OCI-LY1 (cell line): ENCODE measurements around the gene CIAPIN1.
A peak's percentile ranks its signal among the peaks of the same experiment; 100 is the strongest.

Source experiments
- H2AFZ ChIP-seq: fragments of 200-600 bp; sonication (generic), shearing (Covaris generic); 2 replicates; pipeline ENCODE4 v1.6.0; 2014; ENCODE audit warnings: antibody characterized with exemption, mild to moderate bottlenecking, low read length
- H3F3A ChIP-seq: fragments of 200-600 bp; sonication (generic), shearing (Covaris generic); 2 replicates; pipeline ENCODE4 v1.6.0; 2014; ENCODE audit warnings: mild to moderate bottlenecking, antibody characterized with exemption, low read length, moderate library complexity; ENCODE audit not compliant: insufficient read depth
- H3K27ac ChIP-seq: fragments of 200-600 bp; sonication (generic); 2 replicates; pipeline ENCODE4 v1.5.1; 2014; ENCODE audit warnings: low read length, mixed run types, mild to moderate bottlenecking, low read depth; ENCODE audit not compliant: poor library complexity, severe bottlenecking
- H3K27me3 ChIP-seq: fragments of 200-600 bp; sonication (generic); 2 replicates; pipeline ENCODE4 v1.6.0; 2014; ENCODE audit warnings: antibody characterized with exemption, mild to moderate bottlenecking, low read length, moderate library complexity; ENCODE audit not compliant: insufficient read depth
- H3K36me3 ChIP-seq: fragments of 200-600 bp; sonication (generic); 2 replicates; pipeline ENCODE4 v1.6.1; 2014; ENCODE audit warnings: mild to moderate bottlenecking, antibody characterized with exemption, low read length, moderate library complexity, mixed read lengths; ENCODE audit not compliant: insufficient read depth
- H3K4me1 ChIP-seq: fragments of 200-600 bp; sonication (generic); 2 replicates; pipeline ENCODE4 v1.5.1; 2014; ENCODE audit warnings: mild to moderate bottlenecking, low read length, moderate library complexity; ENCODE audit not compliant: insufficient read depth, severe bottlenecking
- H3K4me2 ChIP-seq: fragments of 200-600 bp; sonication (generic), shearing (Covaris generic); 2 replicates; pipeline ENCODE4 v1.6.1; 2014; ENCODE audit warnings: low read length
- H3K4me3 ChIP-seq: fragments of 200-600 bp; sonication (generic); 2 replicates; pipeline ENCODE4 v1.5.1; 2014; ENCODE audit warnings: low read length, low read depth, mild to moderate bottlenecking, mixed read lengths; ENCODE audit not compliant: poor library complexity, severe bottlenecking
- H3K79me2 ChIP-seq: fragments of 200-600 bp; shearing (Covaris generic); 2 replicates; pipeline ENCODE4 v1.6.1; 2016; ENCODE audit warnings: mixed run types, low read length, mixed read lengths; ENCODE audit not compliant: insufficient read depth
- H3K9ac ChIP-seq: fragments of 200-600 bp; sonication (generic), shearing (Covaris generic); 2 replicates; pipeline ENCODE4 v1.6.1; 2014; ENCODE audit warnings: mild to moderate bottlenecking, low read length, mixed read lengths
- H3K9me2 ChIP-seq: fragments of 200-600 bp; sonication (generic), shearing (Covaris generic); 2 replicates; pipeline ENCODE4 v1.6.1; 2014; ENCODE audit warnings: low read depth, mild to moderate bottlenecking, low read length, mixed read lengths
- H3K9me3 ChIP-seq: fragments of 200-600 bp; shearing (Covaris generic); 2 replicates; pipeline ENCODE4 v1.6.1; 2014; ENCODE audit warnings: low read length, mixed read lengths
- H4K20me1 ChIP-seq: fragments of 200-600 bp; sonication (generic), shearing (Covaris generic); 2 replicates; pipeline ENCODE4 v1.6.0; 2016; ENCODE audit warnings: mild to moderate bottlenecking, low read length; ENCODE audit not compliant: insufficient read depth
- EZH2 ChIP-seq: fragments of 200-600 bp; sonication (generic), shearing (Covaris generic); IDR thresholded peaks from 2 replicates; pipeline ENCODE4 v1.8.0; 2017; ENCODE audit warnings: borderline replicate concordance, mixed run types, mild to moderate bottlenecking, antibody characterized with exemption, low read length, moderate library complexity, mixed read lengths
- TF ChIP-seq, protein P1 (sequence below): fragments of 200-600 bp; sonication (generic), shearing (Covaris generic); IDR thresholded peaks from 2 replicates; pipeline ENCODE4 v1.5.1; 2017; ENCODE audit warnings: mild to moderate bottlenecking, antibody characterized with exemption, low read length, moderate library complexity, mixed read lengths

CIAPIN1 gene

DNA sequence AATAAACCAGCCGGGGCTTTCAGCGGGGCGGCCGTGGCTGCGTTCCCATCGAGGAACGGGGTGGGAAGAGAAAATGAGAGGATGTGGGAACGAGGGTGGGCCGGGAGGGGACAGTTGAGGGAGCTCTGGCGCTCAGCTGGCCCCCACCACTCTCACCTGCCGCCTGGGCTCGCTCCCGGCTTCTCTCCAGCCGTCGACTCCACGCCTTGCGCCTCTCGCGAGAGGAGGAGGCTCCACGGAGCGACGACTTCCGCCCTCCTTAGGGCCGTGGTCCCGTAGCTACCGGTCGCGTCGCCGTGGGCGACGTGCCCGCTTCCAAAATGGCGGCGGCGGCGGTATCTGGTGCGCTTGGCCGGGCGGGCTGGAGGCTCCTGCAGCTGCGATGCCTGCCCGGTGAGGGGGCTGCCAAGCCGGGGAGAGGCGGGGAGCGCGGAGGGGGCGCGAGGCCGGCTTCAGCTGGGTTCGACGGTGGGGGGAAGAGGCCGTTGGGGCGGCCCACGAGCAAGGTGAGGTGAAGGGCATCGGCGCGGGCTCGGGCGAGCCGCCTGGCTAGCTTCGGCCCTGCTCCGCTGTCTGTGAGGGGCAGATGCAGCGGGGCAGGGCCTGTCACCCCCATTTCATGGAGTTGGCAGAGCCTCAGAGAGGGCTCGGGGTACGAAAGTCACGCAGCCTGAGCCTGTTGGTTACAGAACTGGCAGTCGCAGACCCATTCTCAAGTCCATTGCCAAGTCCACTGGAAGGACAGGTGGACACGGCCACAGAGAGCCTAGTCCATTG lies at the start of gene CIAPIN1, which contains the start of gene COQ9:
Gene CIAPIN1 (minus strand): TSS at position 200 of the 777 bp plus-strand sequence. CDS start 6,457 bp downstream, outside the sequence.
Gene COQ9 (plus strand): TSS at position 294 of the 777 bp plus-strand sequence. CDS start 27 bp downstream, at position 321.
- H3K79me2 ChIP-seq, result peaks cover 33% of the 10 kb centered on the region
- no peak within 1 kb of the TSS for H2AFZ ChIP-seq
- TF ChIP-seq EZH2, result no peak
- TF ChIP-seq, protein P1, sequence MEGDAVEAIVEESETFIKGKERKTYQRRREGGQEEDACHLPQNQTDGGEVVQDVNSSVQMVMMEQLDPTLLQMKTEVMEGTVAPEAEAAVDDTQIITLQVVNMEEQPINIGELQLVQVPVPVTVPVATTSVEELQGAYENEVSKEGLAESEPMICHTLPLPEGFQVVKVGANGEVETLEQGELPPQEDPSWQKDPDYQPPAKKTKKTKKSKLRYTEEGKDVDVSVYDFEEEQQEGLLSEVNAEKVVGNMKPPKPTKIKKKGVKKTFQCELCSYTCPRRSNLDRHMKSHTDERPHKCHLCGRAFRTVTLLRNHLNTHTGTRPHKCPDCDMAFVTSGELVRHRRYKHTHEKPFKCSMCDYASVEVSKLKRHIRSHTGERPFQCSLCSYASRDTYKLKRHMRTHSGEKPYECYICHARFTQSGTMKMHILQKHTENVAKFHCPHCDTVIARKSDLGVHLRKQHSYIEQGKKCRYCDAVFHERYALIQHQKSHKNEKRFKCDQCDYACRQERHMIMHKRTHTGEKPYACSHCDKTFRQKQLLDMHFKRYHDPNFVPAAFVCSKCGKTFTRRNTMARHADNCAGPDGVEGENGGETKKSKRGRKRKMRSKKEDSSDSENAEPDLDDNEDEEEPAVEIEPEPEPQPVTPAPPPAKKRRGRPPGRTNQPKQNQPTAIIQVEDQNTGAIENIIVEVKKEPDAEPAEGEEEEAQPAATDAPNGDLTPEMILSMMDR, result no peak
- peak within 1 kb of the TSS; percentile 28 for H3K27ac ChIP-seq
- peaks cover 25% of the 10 kb centered on the region for H3K36me3 ChIP-seq
- H3F3A ChIP-seq, result no peaks in the 10 kb centered on the region
- peak within 1 kb of the TSS; percentile 97 for H3K9ac ChIP-seq
- no peaks in the 10 kb centered on the region for H3K27me3 ChIP-seq
- H3K4me2 ChIP-seq, result peak within 1 kb of the TSS; percentile 93
- peaks cover 23% of the 10 kb centered on the region for H3K4me1 ChIP-seq
- H3K4me3 ChIP-seq, result peak within 1 kb of the TSS; percentile 90
- no peaks in the 10 kb centered on the region for H3K9me3 ChIP-seq
- H3K9me2 ChIP-seq, result no peaks in the 10 kb centered on the region
- H4K20me1 ChIP-seq, result no peaks in the 10 kb centered on the region

DNA sequence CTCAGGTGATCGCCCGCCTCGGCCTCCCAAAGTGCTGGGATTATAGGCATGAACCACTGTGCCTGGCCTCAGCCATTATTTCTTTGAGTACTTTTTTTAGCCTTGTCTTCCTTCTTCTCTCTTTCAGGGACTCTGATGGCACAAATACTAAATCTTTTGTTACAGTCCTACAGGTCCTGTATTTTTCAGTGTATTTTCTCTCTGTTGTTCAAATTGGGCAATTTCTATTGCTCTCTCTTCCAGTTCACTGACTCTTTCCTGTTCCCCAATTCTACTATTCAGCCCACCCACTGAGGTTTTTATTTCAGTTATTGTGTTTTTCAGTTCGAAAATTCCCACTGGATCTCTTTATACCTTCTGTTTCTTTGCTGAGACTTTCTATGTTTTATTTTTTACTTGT lies 46.6 kb upstream of the CIAPIN1 start:
- Histone ChIP-seq H3K9me2 (no peaks in the 10 kb centered on the region), H3K27me3 (no peaks in the 10 kb centered on the region; the same call in 1 of the 2 replicates), H3F3A (no peaks in the 10 kb centered on the region), H3K9ac (no peak overlapping the region), H3K4me2 (no peak overlapping the region), H2AFZ (no peak overlapping the region), H3K4me1 (no peaks in the 10 kb centered on the region), H3K79me2 (no peaks in the 10 kb centered on the region), H4K20me1 (no peaks in the 10 kb centered on the region), H3K27ac (no peak overlapping the region), H3K4me3 (no peak overlapping the region), H3K9me3 (no peaks in the 10 kb centered on the region), H3K36me3 (no peaks in the 10 kb centered on the region)
- no peak for TF ChIP-seq EZH2
- TF ChIP-seq, protein P1, result no peak

DNA sequence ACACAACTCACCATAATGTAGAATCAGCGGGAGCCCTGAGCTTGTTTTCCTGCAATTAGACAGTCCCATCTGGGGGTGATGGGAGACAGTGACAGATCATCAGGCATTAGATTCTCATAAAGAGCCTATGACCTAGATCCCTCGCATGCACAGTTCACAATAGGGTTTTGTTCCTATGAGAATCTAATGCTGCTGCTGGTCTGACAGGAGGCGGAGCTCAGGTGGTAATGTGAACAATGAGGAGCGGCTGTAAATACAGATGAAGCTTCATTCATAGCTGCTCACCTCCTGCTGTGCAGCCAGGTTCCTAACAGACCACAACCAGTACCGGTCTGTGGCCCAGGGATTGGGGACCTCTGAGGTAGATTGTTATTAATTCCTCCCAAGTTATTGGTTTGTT lies 42.0 kb upstream of the CIAPIN1 start:
- H3K4me2 ChIP-seq, result no peak overlapping the region
- H3F3A ChIP-seq, result no peaks in the 10 kb centered on the region
- peaks cover 5% of the 10 kb centered on the region for H3K4me1 ChIP-seq
- no peak for TF ChIP-seq EZH2
- TF ChIP-seq, protein P1, result no peak
- no peaks in the 10 kb centered on the region for H4K20me1 ChIP-seq
- no peaks in the 10 kb centered on the region for H3K9me3 ChIP-seq
- H2AFZ ChIP-seq, result no peak overlapping the region
- no peaks in the 10 kb centered on the region for H3K36me3 ChIP-seq
- no peak overlapping the region for H3K4me3 ChIP-seq
- H3K27me3 ChIP-seq, result peaks cover 3% of the 10 kb centered on the region
- H3K79me2 ChIP-seq, result no peaks in the 10 kb centered on the region
- H3K9me2 ChIP-seq, result no peaks in the 10 kb centered on the region
- no peak overlapping the region for H3K27ac ChIP-seq
- no peak overlapping the region for H3K9ac ChIP-seq
